GM23338 (cell line): ENCODE data around the gene KLK1. TPM values are rescaled to one million over a fixed set of nuclear protein-coding genes. Genes with fewer than 3 reads are reported as not detected.

Experiments
- ATAC-seq: fragments of 200-7000 bp; cut with Tn5 transposase; 3 replicates; pipeline ENCODE4 v1.9.1; 2020
- DNase-seq: peaks from one replicate; pipeline ENCODE4 v3.0.0-alpha.2; 2015; ENCODE audit warnings: low spot score
- H2AFZ ChIP-seq: fragments of 200-600 bp; sonication (generic); 2 replicates; pipeline ENCODE4 v1.8.0; 2016; ENCODE audit warnings: antibody characterized with exemption, mild to moderate bottlenecking, moderate library complexity
- H3F3A ChIP-seq: fragments of 200-600 bp; sonication (generic); replicated peaks from 2 replicates; pipeline ENCODE4 v1.8.0; 2017; ENCODE audit warnings: antibody characterized with exemption, mixed run types, low read depth
- H3K27ac ChIP-seq: fragments of 200-600 bp; sonication (generic); 2 replicates; pipeline ENCODE4 v1.6.1; 2016; ENCODE audit warnings: low read depth
- H3K27me3 ChIP-seq: fragments of 200-600 bp; sonication (generic); 2 replicates; pipeline ENCODE4 v1.8.0; 2016; ENCODE audit warnings: mild to moderate bottlenecking, mixed run types, moderate library complexity; ENCODE audit not compliant: insufficient read depth
- H3K36me3 ChIP-seq: fragments of 200-600 bp; sonication (generic); 2 replicates; pipeline ENCODE4 v1.8.0; 2016; ENCODE audit warnings: mild to moderate bottlenecking; ENCODE audit not compliant: insufficient read depth
- H3K4me1 ChIP-seq: fragments of 200-600 bp; sonication (generic); 2 replicates; pipeline ENCODE4 v1.8.0; 2016; ENCODE audit warnings: mild to moderate bottlenecking, moderate library complexity; ENCODE audit not compliant: insufficient read depth
- H3K4me2 ChIP-seq: fragments of 200-600 bp; sonication (generic); 2 replicates; pipeline ENCODE4 v1.7.1; 2017; ENCODE audit warnings: mixed run types
- H3K4me3 ChIP-seq: fragments of 200-600 bp; sonication (generic); 2 replicates; pipeline ENCODE4 v1.6.1; 2016; ENCODE audit warnings: mixed run types
- H3K79me2 ChIP-seq: fragments of 200-600 bp; sonication (generic); replicated peaks from 2 replicates; pipeline ENCODE4 v1.8.0; 2017; ENCODE audit warnings: mild to moderate bottlenecking; ENCODE audit not compliant: insufficient read depth
- H3K9me2 ChIP-seq: fragments of 200-600 bp; sonication (generic); 2 replicates; pipeline ENCODE4 v1.8.0; 2017; ENCODE audit not compliant: insufficient read depth
- H4K20me1 ChIP-seq: fragments of 200-600 bp; sonication (generic); replicated peaks from 2 replicates; pipeline ENCODE4 v1.8.0; 2017; ENCODE audit warnings: mild to moderate bottlenecking; ENCODE audit not compliant: insufficient read depth
- H3K27ac Mint-ChIP-seq: 2 replicates; pipeline ENCODE4 v1.8.0; 2020; ENCODE audit warnings: inconsistent platforms, mild to moderate bottlenecking, moderate library complexity, mixed read lengths
- H3K27me3 Mint-ChIP-seq: 3 replicates; pipeline ENCODE4 v1.8.0; 2022; ENCODE audit warnings: low read depth, mild to moderate bottlenecking, moderate library complexity, mixed read lengths, inconsistent platforms; ENCODE audit not compliant: insufficient read depth, poor library complexity
- H3K36me3 Mint-ChIP-seq: 3 replicates; pipeline ENCODE4 v1.8.0; 2021; ENCODE audit warnings: low read depth, mild to moderate bottlenecking, inconsistent platforms, moderate library complexity, mixed read lengths
- H3K4me1 Mint-ChIP-seq: 3 replicates; pipeline ENCODE4 v1.8.0; 2020; ENCODE audit warnings: mild to moderate bottlenecking, inconsistent platforms, mixed read lengths
- H3K4me3 Mint-ChIP-seq: 3 replicates; pipeline ENCODE4 v1.8.0; 2021; ENCODE audit warnings: moderate library complexity, mild to moderate bottlenecking, inconsistent platforms, mixed read lengths
- H3K9me3 Mint-ChIP-seq: 3 replicates; pipeline ENCODE4 v1.8.0; 2020; ENCODE audit warnings: moderate library complexity, mild to moderate bottlenecking, inconsistent platforms, mixed read lengths
- CREB1 ChIP-seq: fragments of 250-450 bp; sonication (Bioruptor Pico); IDR thresholded peaks from 2 replicates; pipeline ENCODE4 v1.5.0; 2020; ENCODE audit warnings: low read depth, mild to moderate bottlenecking, moderate library complexity
- ETS1 ChIP-seq: IDR thresholded peaks from 2 replicates; pipeline ENCODE4 v1.6.1; 2016; ENCODE audit warnings: antibody characterized with exemption
- EZH2 ChIP-seq: fragments of 200-600 bp; sonication (generic); IDR thresholded peaks from one replicate; pipeline ENCODE4 v1.8.0; 2017; ENCODE audit warnings: antibody characterized with exemption, mild to moderate bottlenecking, low read depth; ENCODE audit not compliant: unreplicated experiment
- JUNB ChIP-seq: IDR thresholded peaks from one replicate; pipeline ENCODE4 v1.6.1; 2016; ENCODE audit warnings: antibody characterized with exemption; ENCODE audit not compliant: unreplicated experiment
- POLR2AphosphoS5 ChIP-seq: IDR thresholded peaks from 2 replicates; pipeline ENCODE4 v1.6.1; 2016; ENCODE audit warnings: antibody characterized with exemption, low read depth
- REST ChIP-seq: IDR thresholded peaks from one replicate; pipeline ENCODE4 v1.6.1; 2018; ENCODE audit warnings: antibody characterized with exemption; ENCODE audit not compliant: unreplicated experiment
- ZNF114 ChIP-seq: fragments of 250-450 bp; sonication (Bioruptor Pico); IDR thresholded peaks from 2 replicates; pipeline ENCODE4 v1.5.0; 2020; ENCODE audit warnings: mild to moderate bottlenecking, moderate library complexity
- ZNF331 ChIP-seq: fragments of 250-450 bp; sonication (Bioruptor Pico); IDR thresholded peaks from 2 replicates; pipeline ENCODE4 v1.5.0; 2020; ENCODE audit warnings: low read depth, mild to moderate bottlenecking, moderate library complexity
- ZNF462 ChIP-seq: fragments of 250-450 bp; sonication (Bioruptor Pico); IDR thresholded peaks from 2 replicates; pipeline ENCODE4 v1.5.0; 2020; ENCODE audit warnings: mild to moderate bottlenecking, moderate library complexity
- polyA plus RNA-seq: library from polyadenylated mRNA; unstranded; fragments of >200 nt; fragmentation: Nextera tagmentation; extraction: Ambion mirVana; gene quantifications from 2 replicates; pipeline ENCODE4 v1.2.1, GENCODE V29; 2016
- total RNA-seq: library from RNA; depleted of rRNA; stranded (reverse); fragments of >200 nt; shearing (Covaris generic); gene quantifications from 2 replicates; pipeline ENCODE4 v1.2.3, GENCODE V29; 2014

KLK1 gene
- total and polyA plus RNA-seq, 2 experiments from 2014 or later = 0.31 to 3.0 TPM

GRCh38 chr19:50835785-50836542, 12.4 kb upstream of the KLK1 start (continued):
- TF ChIP-seq ZNF462 = no peak

GRCh38 chr19:50835103-50835784, 11.7 kb upstream of the KLK1 start:
- Histone ChIP-seq H3K27ac (no peak overlapping the region), H3K79me2 (no peaks in the 10 kb centered on the region), H3K4me1 (peaks cover 9% of the 10 kb centered on the region), H4K20me1 (no peaks in the 10 kb centered on the region), H3K27me3 (peaks cover 28% of the 10 kb centered on the region), H2AFZ (peak overlapping the region; percentile 95), H3K9me2 (0 out of 2 replicates have a peak, but pooled peaks cover 2% of the 10 kb centered on the region), H3K4me3 (peak overlapping the region; percentile 80), H3F3A (0 out of 2 replicates have a peak, but pooled peaks cover 3% of the 10 kb centered on the region), H3K4me2 (peak overlapping the region; percentile 85), H3K36me3 (no peaks in the 10 kb centered on the region)
- no peak overlapping the region for H3K27ac Mint-ChIP-seq
- peak overlapping the region; percentile 84 for H3K4me3 Mint-ChIP-seq
- H3K27me3 Mint-ChIP-seq = peaks cover 30% of the 10 kb centered on the region
- ATAC-seq (peak; percentile 53), DNase-seq (peak; percentile 47)
- peaks cover 7% of the 10 kb centered on the region; the same call in 2 of the 3 replicates for H3K4me1 Mint-ChIP-seq
- peaks cover 6% of the 10 kb centered on the region; the same call in 1 of the 3 replicates for H3K9me3 Mint-ChIP-seq
- H3K36me3 Mint-ChIP-seq = no peaks in the 10 kb centered on the region; the same call in 2 of the 3 replicates
- TF ChIP-seq EZH2 (no peak), ZNF114 (CRISPR knock-in tag) (no peak), CREB1 (CRISPR knock-in tag) (no peak), JUNB (no peak), POLR2AphosphoS5 (no peak), ETS1 (no peak), ZNF331 (no peak), REST (no peak)
